GM04503 (cell line): ENCODE results near the gene LMBR1L.

Experiments
- DNase-seq: peaks from one replicate; pipeline ENCODE4 v3.0.0-alpha.2; 2012; ENCODE audit warnings: low read depth

Gene LMBR1L

GRCh38 chr12:49121047-49121696 is 10.5 kb upstream of the LMBR1L start:
- no peak for DNase-seq

GRCh38 chr12:49111206-49111605 is 559 bp upstream of the LMBR1L start:
- no peak for DNase-seq

GRCh38 chr12:49109641-49110463 is 795 bp downstream of the LMBR1L start:
- no peak for DNase-seq

GRCh38 chr12:49108958-49109404 is 1.7 kb downstream of the LMBR1L start:
- no peak for DNase-seq

GRCh38 chr12:49105504-49106084 is 5.1 kb downstream of the LMBR1L start:
- DNase-seq: no peak

GRCh38 chr12:49104822-49105221 is 5.8 kb downstream of the LMBR1L start:
- DNase-seq: no peak

GRCh38 chr12:49100380-49100779 is 10.3 kb downstream of the LMBR1L start:
- DNase-seq: no peak

- DNase-seq: no peak
Measured at GRCh38 chr12:49098703-49099102, 11.9 kb downstream of the LMBR1L start.

- no peak for DNase-seq
Measured at GRCh38 chr12:49098035-49098451, 12.6 kb downstream of the LMBR1L start.

- no peak for DNase-seq
Measured at GRCh38 chr12:49097381-49097780, 13.3 kb downstream of the LMBR1L start.

- no peak for DNase-seq
Measured at GRCh38 chr12:49094975-49095365, 15.7 kb downstream of the LMBR1L start.

- DNase-seq: no peak
Measured at GRCh38 chr12:49094160-49094974, 16.3 kb downstream of the LMBR1L start, which contains the start of gene DHH. TSS of gene DHH (minus strand) at chr12:49094801. CDS start at chr12:49094512, 289 bp downstream.

- DNase-seq: no peak
Measured at GRCh38 chr12:49093792-49094159, 16.9 kb downstream of the LMBR1L start.

- DNase-seq: no peak
Measured at GRCh38 chr12:49092816-49093406, 17.7 kb downstream of the LMBR1L start.

- no peak for DNase-seq
Measured at GRCh38 chr12:49092086-49092815, 18.4 kb downstream of the LMBR1L start.

GRCh38 chr12:49091836-49092085 is 18.9 kb downstream of the LMBR1L start:
- DNase-seq: no peak

- no peak for DNase-seq
Measured at GRCh38 chr12:49091056-49091835, 19.4 kb downstream of the LMBR1L start.

- DNase-seq: no peak
Measured at GRCh38 chr12:49089821-49090773, 20.6 kb downstream of the LMBR1L start.

GRCh38 chr12:49088932-49089330 is 21.7 kb downstream of the LMBR1L start:
- DNase-seq: no peak
